Activated CD4-positive, alpha-beta memory T cell treated with anti-CD3 and anti-CD28 coated beads for 36 hours (primary cell): ENCODE results near the gene CATSPERB. TPM values are rescaled to one million over a fixed set of nuclear protein-coding genes. Genes with fewer than 3 reads are reported as not detected.
"Not testable (repeated sequence)": the region's sequence is repeated elsewhere in the genome, so short reads cannot be mapped to it uniquely, and the experiment has no call there.

Experiments
- CTCF ChIA-PET: fragments of 350-600 bp; sonication (Branson Sonifier 250); formaldehyde crosslinking; loops from one replicate; lab custom pipeline; 2021; ENCODE audit warnings: antibody characterized with exemption, inconsistent platforms; lab: Charles Lee
- POLR2A ChIA-PET: fragments of 350-600 bp; sonication (Branson Sonifier 250); formaldehyde crosslinking; loops from one replicate; lab custom pipeline; 2021; ENCODE audit warnings: antibody characterized with exemption; lab: Charles Lee
- DNase-seq: peaks from one replicate; pipeline ENCODE4 v3.0.0-alpha.2; 2020
- H3K27ac Mint-ChIP-seq: one replicate; pipeline ENCODE4 v1.8.0; 2021; ENCODE audit warnings: mixed read lengths
- H3K27me3 Mint-ChIP-seq: one replicate; pipeline ENCODE4 v1.8.0; 2021; ENCODE audit warnings: mixed read lengths
- H3K36me3 Mint-ChIP-seq: one replicate; pipeline ENCODE4 v1.8.0; 2021; ENCODE audit warnings: mixed read lengths
- H3K4me1 Mint-ChIP-seq: one replicate; pipeline ENCODE4 v1.8.0; 2021; ENCODE audit warnings: low read depth, mixed read lengths
- H3K4me3 Mint-ChIP-seq: one replicate; pipeline ENCODE4 v1.8.0; 2021; ENCODE audit warnings: mild to moderate bottlenecking, mixed read lengths
- H3K9me3 Mint-ChIP-seq: one replicate; pipeline ENCODE4 v1.8.0; 2021; ENCODE audit warnings: mixed read lengths
- intact Hi-C: fragments of 100-400 bp; cut with micrococcal nuclease; formaldehyde crosslinking; loops from one replicate; pipeline ENCODE4 v1.15.1; 2023
- total RNA-seq, 2 experiments: library from RNA; stranded (reverse); gene quantifications; one replicate each; pipeline ENCODE4 v1.2.3, GENCODE V29; 2021

Gene CATSPERB
- total RNA-seq, 2 experiments from 2014 or later, result 0.14 to 0.65 TPM

- Mint-ChIP-seq H3K4me3 (no peak overlapping the region), H3K4me1 (no peaks in the 10 kb centered on the region), H3K36me3 (no peaks in the 10 kb centered on the region), H3K27me3 (no peaks in the 10 kb centered on the region), H3K9me3 (peaks cover 15% of the 10 kb centered on the region), H3K27ac (no peak overlapping the region)
- DNase-seq, result no peak
- intact Hi-C loops, result no loop called here
- POLR2A ChIA-PET, result no interaction called here
- CTCF ChIA-PET, result no interaction called here
These were observed 131.9 kb downstream of the CATSPERB start for GRCh38 chr14:91599994-91600393.

GRCh38 chr14:91595736-91596135 lies 136.2 kb downstream of the CATSPERB start:
- intact Hi-C loops, result no loop called here
- DNase-seq, result no peak
- Mint-ChIP-seq H3K9me3 (peaks cover 17% of the 10 kb centered on the region), H3K4me3 (no peak overlapping the region), H3K36me3 (peaks cover 1% of the 10 kb centered on the region), H3K27ac (no peak overlapping the region), H3K27me3 (no peaks in the 10 kb centered on the region), H3K4me1 (no peaks in the 10 kb centered on the region)
- ChIA-PET POLR2A (no interaction called here), CTCF (interaction anchor here (0.7 kb wide), 1 partner anchor 60 kb away, joined by 3 read pairs; no protein-coding TSS in a partner anchor)

GRCh38 chr14:91593957-91594356 lies 137.9 kb downstream of the CATSPERB start:
- CTCF ChIA-PET, result not testable (repeated sequence)

GRCh38 chr14:91586410-91586809 lies 145.5 kb downstream of the CATSPERB start:
- Mint-ChIP-seq H3K4me1 (no peaks in the 10 kb centered on the region), H3K4me3 (no peak overlapping the region), H3K9me3 (peaks cover 18% of the 10 kb centered on the region), H3K36me3 (peaks cover 15% of the 10 kb centered on the region), H3K27ac (no peak overlapping the region), H3K27me3 (no peaks in the 10 kb centered on the region)
- DNase-seq, result no peak
- intact Hi-C loops, result no loop called here
- CTCF ChIA-PET, result no interaction called here
- POLR2A ChIA-PET, result no interaction called here

More at GRCh38 chr14:91593957-91594356, 137.9 kb downstream of the CATSPERB start:
- POLR2A ChIA-PET, H3K4me1 Mint-ChIP-seq, H3K36me3 Mint-ChIP-seq, intact Hi-C loops, H3K27ac Mint-ChIP-seq, H3K4me3 Mint-ChIP-seq, DNase-seq, H3K27me3 Mint-ChIP-seq: not testable (repeated sequence)
- peaks cover 17% of the 10 kb centered on the region for H3K9me3 Mint-ChIP-seq

GRCh38 chr14:91585856-91586255 lies 146.0 kb downstream of the CATSPERB start:
- no peaks in the 10 kb centered on the region for H3K27me3 Mint-ChIP-seq
- H3K27ac Mint-ChIP-seq, result no peak overlapping the region
- H3K4me3 Mint-ChIP-seq, result no peak overlapping the region
- CTCF ChIA-PET, result no interaction called here
- peaks cover 15% of the 10 kb centered on the region for H3K36me3 Mint-ChIP-seq
- no peak for DNase-seq
- POLR2A ChIA-PET, result no interaction called here
- H3K9me3 Mint-ChIP-seq, result peaks cover 18% of the 10 kb centered on the region
- intact Hi-C loops, result no loop called here
- no peaks in the 10 kb centered on the region for H3K4me1 Mint-ChIP-seq

GRCh38 chr14:91582761-91583160 lies 149.1 kb downstream of the CATSPERB start:
- no peak overlapping the region for H3K27ac Mint-ChIP-seq
- H3K4me3 Mint-ChIP-seq, result no peak overlapping the region
- intact Hi-C loops, result no loop called here
- H3K9me3 Mint-ChIP-seq, result peaks cover 21% of the 10 kb centered on the region
- H3K27me3 Mint-ChIP-seq, result no peaks in the 10 kb centered on the region
- ChIA-PET CTCF (no interaction called here), POLR2A (no interaction called here)
- no peak for DNase-seq
- H3K36me3 Mint-ChIP-seq, result peaks cover 15% of the 10 kb centered on the region
- no peaks in the 10 kb centered on the region for H3K4me1 Mint-ChIP-seq

GRCh38 chr14:91580876-91581577 lies 150.9 kb downstream of the CATSPERB start:
- CTCF ChIA-PET, result interaction anchor here (0.9 kb wide), 1 partner anchor 26 kb away, joined by 3 read pairs; no protein-coding TSS in a partner anchor

GRCh38 chr14:91577632-91578233 lies 154.2 kb downstream of the CATSPERB start:
- ChIA-PET POLR2A (no interaction called here), CTCF (no interaction called here)
- Mint-ChIP-seq H3K9me3 (peaks cover 7% of the 10 kb centered on the region), H3K27ac (no peak overlapping the region), H3K27me3 (peaks cover 9% of the 10 kb centered on the region), H3K4me1 (peaks cover 13% of the 10 kb centered on the region), H3K4me3 (no peak overlapping the region), H3K36me3 (no peaks in the 10 kb centered on the region)
- DNase-seq, result no peak
- intact Hi-C loops, result no loop called here

More at GRCh38 chr14:91580876-91581577, 150.9 kb downstream of the CATSPERB start:
- intact Hi-C loops, result no loop called here
- H3K27me3 Mint-ChIP-seq, result no peaks in the 10 kb centered on the region
- no peak overlapping the region for H3K27ac Mint-ChIP-seq
- no peak for DNase-seq
- H3K9me3 Mint-ChIP-seq, result peaks cover 21% of the 10 kb centered on the region
- H3K4me1 Mint-ChIP-seq, result no peaks in the 10 kb centered on the region
- H3K4me3 Mint-ChIP-seq, result no peak overlapping the region
- POLR2A ChIA-PET, result interaction anchor here (0.8 kb wide), 1 partner anchor 381 kb away, joined by 3 read pairs; no protein-coding TSS in a partner anchor
- peaks cover 9% of the 10 kb centered on the region for H3K36me3 Mint-ChIP-seq

GRCh38 chr14:91575469-91576208 lies 156.2 kb downstream of the CATSPERB start:
- Mint-ChIP-seq H3K4me3 (no peak overlapping the region), H3K27me3 (peaks cover 11% of the 10 kb centered on the region), H3K4me1 (peaks cover 13% of the 10 kb centered on the region), H3K9me3 (peaks cover 7% of the 10 kb centered on the region), H3K27ac (no peak overlapping the region), H3K36me3 (no peaks in the 10 kb centered on the region)
- ChIA-PET CTCF (interaction anchor here (0.6 kb wide), 1 partner anchor 176 kb away, joined by 3 read pairs; no protein-coding TSS in a partner anchor), POLR2A (interaction anchor here (1.9 kb wide), 1 partner anchor 65 kb away, joined by 4 read pairs; the partner anchor contains the start of gene PPP4R3A)
- intact Hi-C loops, result no loop called here
- DNase-seq, result no peak

GRCh38 chr14:91573894-91574837 lies 157.7 kb downstream of the CATSPERB start:
- intact Hi-C loops, result loop anchor here (5.0 kb wide), 1 partner anchor 252 kb away; no protein-coding TSS in a partner anchor
- peak overlapping the region; percentile 79 for H3K4me3 Mint-ChIP-seq
- peaks cover 13% of the 10 kb centered on the region for H3K4me1 Mint-ChIP-seq
- ChIA-PET POLR2A (interaction anchor here (1.9 kb wide), 1 partner anchor 64 kb away, joined by 4 read pairs; the partner anchor contains the start of gene PPP4R3A), CTCF (interaction anchor here (0.7 to 0.9 kb wide), 2 partner anchors 90 to 97 kb away, joined by 3 to 4 read pairs; no protein-coding TSS in a partner anchor)
- peaks cover 7% of the 10 kb centered on the region for H3K9me3 Mint-ChIP-seq
- peaks cover 11% of the 10 kb centered on the region for H3K27me3 Mint-ChIP-seq
- no peak overlapping the region for H3K27ac Mint-ChIP-seq
- peak; percentile 93 for DNase-seq
- H3K36me3 Mint-ChIP-seq, result no peaks in the 10 kb centered on the region

GRCh38 chr14:91573528-91573893 lies 158.4 kb downstream of the CATSPERB start:
- intact Hi-C loops, result loop anchor here (5.0 kb wide), 1 partner anchor 251 kb away; no protein-coding TSS in a partner anchor
- no peak for DNase-seq
- ChIA-PET POLR2A (interaction anchor here (1.9 kb wide), 1 partner anchor 63 kb away, joined by 4 read pairs; the partner anchor contains the start of gene PPP4R3A), CTCF (no interaction called here)
- Mint-ChIP-seq H3K27me3 (peaks cover 11% of the 10 kb centered on the region), H3K9me3 (peaks cover 4% of the 10 kb centered on the region), H3K4me3 (peak overlapping the region; percentile 64), H3K27ac (no peak overlapping the region), H3K36me3 (no peaks in the 10 kb centered on the region), H3K4me1 (peaks cover 13% of the 10 kb centered on the region)
